Keratinocyte (primary cell): ENCODE measurements around the gene TMEM138. TPM values are rescaled to one million over a fixed set of nuclear protein-coding genes. Genes with fewer than 3 reads are reported as not detected.

Experiments used
- DNase-seq: peaks from one replicate; pipeline ENCODE4 v3.0.0-alpha.2; 2011; ENCODE audit warnings: low read depth, missing footprints, low spot score
- FAIRE-seq: peaks from 2 replicates; lab custom pipeline; 2011; peaks lifted over from hg19 to GRCh38; lab: Jason Lieb, UNC
- H2AFZ ChIP-seq: 2 replicates; pipeline ENCODE4 v1.6.0; 2012; ENCODE audit warnings: low read length, control low read depth, inconsistent platforms; ENCODE audit not compliant: control insufficient read depth
- H3K27ac ChIP-seq: 2 replicates; pipeline ENCODE4 v1.5.1; 2011; ENCODE audit warnings: low read length; ENCODE audit not compliant: control insufficient read depth, insufficient read depth
- H3K27me3 ChIP-seq: 3 replicates; pipeline ENCODE4 v1.6.0; 2011; ENCODE audit warnings: low read length; ENCODE audit not compliant: control insufficient read depth, insufficient read depth; ENCODE audit errors: extremely low read depth
- H3K36me3 ChIP-seq, 2 experiments: 2 replicates in 1 of 2; 3 replicates in 1 of 2; pipeline ENCODE4 v1.5.1; 2011; ENCODE audit warnings: low read length in 2 of 2, mild to moderate bottlenecking in 1 of 2; ENCODE audit not compliant: control insufficient read depth in 2 of 2, insufficient read depth in 2 of 2; ENCODE audit errors: extremely low read depth in 1 of 2
- H3K4me1 ChIP-seq: 3 replicates; pipeline ENCODE4 v1.5.1; 2011; ENCODE audit warnings: low read length; ENCODE audit not compliant: control insufficient read depth, insufficient read depth; ENCODE audit errors: extremely low read depth
- H3K4me2 ChIP-seq: 3 replicates; pipeline ENCODE4 v1.6.0; 2011; ENCODE audit warnings: low read depth, low read length; ENCODE audit not compliant: control insufficient read depth, insufficient read depth; ENCODE audit errors: extremely low read depth
- H3K4me3 ChIP-seq, 3 experiments: fragments of 200-600 bp in 1 of 3; sonication (generic) in 1 of 3; 2 replicates in 2 of 3; 3 replicates in 1 of 3; pipeline ENCODE4 v1.5.1; 2011 to 2016; ENCODE audit warnings: low read length in 3 of 3, mild to moderate bottlenecking in 3 of 3, control low read depth in 2 of 3, inconsistent platforms in 1 of 3, low read depth in 1 of 3, mixed read lengths in 1 of 3, mixed run types in 1 of 3, moderate library complexity in 1 of 3; ENCODE audit not compliant: control insufficient read depth in 2 of 3, insufficient read depth in 2 of 3; ENCODE audit errors: extremely low read depth in 1 of 3
- H3K79me2 ChIP-seq: 2 replicates; pipeline ENCODE4 v1.6.0; 2012; ENCODE audit warnings: low read length; ENCODE audit not compliant: control insufficient read depth, insufficient read depth
- H3K9ac ChIP-seq: 3 replicates; pipeline ENCODE4 v1.6.0; 2011; ENCODE audit warnings: low read length; ENCODE audit not compliant: control insufficient read depth, insufficient read depth; ENCODE audit errors: extremely low read depth
- H3K9me1 ChIP-seq: 3 replicates; pipeline ENCODE4 v1.6.0; 2011; ENCODE audit warnings: low read length; ENCODE audit not compliant: control insufficient read depth, insufficient read depth; ENCODE audit errors: extremely low read depth
- H3K9me3 ChIP-seq: 2 replicates; pipeline ENCODE4 v1.5.1; 2012; ENCODE audit warnings: low read depth, low read length; ENCODE audit not compliant: control insufficient read depth
- H4K20me1 ChIP-seq: 3 replicates; pipeline ENCODE4 v1.6.0; 2011; ENCODE audit warnings: low read length; ENCODE audit not compliant: control insufficient read depth, insufficient read depth; ENCODE audit errors: extremely low read depth
- EZH2 ChIP-seq: IDR thresholded peaks from one replicate; pipeline ENCODE4 v1.6.1; 2012; ENCODE audit warnings: inconsistent platforms, mild to moderate bottlenecking, low read length, moderate library complexity
- dilution Hi-C: fragments of 300-500 bp; cut with MboI; formaldehyde crosslinking; loops from one replicate; pipeline ENCODE4 v1.7.0; 2020; ENCODE audit warnings: low sequenced_read_pairs; ENCODE audit not compliant: extremely low pct_ligation_motif_present
- polyA plus RNA-seq, 5 experiments: library from polyadenylated mRNA; depleted of rRNA in 3 of 5; stranded (reverse) in 3 of 5; stranded (forward) in 1 of 5; unstranded in 1 of 5; fragments of >200 nt; gene quantifications; 1 replicate in 1 of 5; 2 replicates in 3 of 5; 3 replicates in 1 of 5; pipeline versions ENCODE4 v1.2.1 to v1.2.3, GENCODE V29; 2011 to 2012; ENCODE audit warnings: missing spikeins in 2 of 5, low read depth in 1 of 5, low replicate concordance in 1 of 5
- TF ChIP-seq, protein P1 (sequence below), 3 experiments: IDR thresholded peaks in 1 of 3; conservative IDR thresholded peaks in 1 of 3; optimal IDR thresholded peaks in 1 of 3; 2 replicates in 2 of 3; 3 replicates in 1 of 3; pipeline versions ENCODE3 to v1.5.1; 2011; ENCODE audit warnings: low read length in 3 of 3, mild to moderate bottlenecking in 3 of 3, moderate library complexity in 2 of 3, control low read depth in 1 of 3, inconsistent platforms in 1 of 3; ENCODE audit not compliant: insufficient read depth in 2 of 3; ENCODE audit errors: extremely low read depth in 1 of 3

Gene TMEM138
- polyA plus RNA-seq, 1 donor (not counting 4 experiments of a cell fraction or from before 2014, with no cell fraction given) = 85.4 TPM

- H3K27ac ChIP-seq = no peak overlapping the region
These were observed 17.0 kb upstream of the TMEM138 start for GRCh38 chr11:61345170-61345610.

GRCh38 chr11:61345954-61346843, 16.0 kb upstream of the TMEM138 start:
- H3K27me3 ChIP-seq = no peaks in the 10 kb centered on the region
- TF ChIP-seq, protein P1, sequence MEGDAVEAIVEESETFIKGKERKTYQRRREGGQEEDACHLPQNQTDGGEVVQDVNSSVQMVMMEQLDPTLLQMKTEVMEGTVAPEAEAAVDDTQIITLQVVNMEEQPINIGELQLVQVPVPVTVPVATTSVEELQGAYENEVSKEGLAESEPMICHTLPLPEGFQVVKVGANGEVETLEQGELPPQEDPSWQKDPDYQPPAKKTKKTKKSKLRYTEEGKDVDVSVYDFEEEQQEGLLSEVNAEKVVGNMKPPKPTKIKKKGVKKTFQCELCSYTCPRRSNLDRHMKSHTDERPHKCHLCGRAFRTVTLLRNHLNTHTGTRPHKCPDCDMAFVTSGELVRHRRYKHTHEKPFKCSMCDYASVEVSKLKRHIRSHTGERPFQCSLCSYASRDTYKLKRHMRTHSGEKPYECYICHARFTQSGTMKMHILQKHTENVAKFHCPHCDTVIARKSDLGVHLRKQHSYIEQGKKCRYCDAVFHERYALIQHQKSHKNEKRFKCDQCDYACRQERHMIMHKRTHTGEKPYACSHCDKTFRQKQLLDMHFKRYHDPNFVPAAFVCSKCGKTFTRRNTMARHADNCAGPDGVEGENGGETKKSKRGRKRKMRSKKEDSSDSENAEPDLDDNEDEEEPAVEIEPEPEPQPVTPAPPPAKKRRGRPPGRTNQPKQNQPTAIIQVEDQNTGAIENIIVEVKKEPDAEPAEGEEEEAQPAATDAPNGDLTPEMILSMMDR (optimal IDR thresholded peaks at IDR 0.05 in 1 of 3, IDR thresholded peaks at IDR 0.05 in 1 of 3, conservative IDR thresholded peaks at IDR 0.05 in 1 of 3; ENCODE audit: extremely low read depth in 1 of 3, insufficient read depth in 2 of 3, low read length in 3 of 3) = no peak
- no peak for TF ChIP-seq EZH2
- FAIRE-seq (no peak), DNase-seq (no peak)
- H3K79me2 ChIP-seq = no peaks in the 10 kb centered on the region
- H3K9me1 ChIP-seq = peaks cover 2% of the 10 kb centered on the region
- H3K4me2 ChIP-seq = no peak overlapping the region
- dilution Hi-C loops = no loop called here
- H3K36me3 ChIP-seq = peaks cover 24 to 25% of the 10 kb centered on the region in 2 experiments
- H3K9me3 ChIP-seq = no peaks in the 10 kb centered on the region
- no peak overlapping the region for H3K27ac ChIP-seq
- no peak overlapping the region for H2AFZ ChIP-seq
- H3K4me1 ChIP-seq = peaks cover 5% of the 10 kb centered on the region
- H4K20me1 ChIP-seq = no peaks in the 10 kb centered on the region
- H3K9ac ChIP-seq = no peak overlapping the region
- H3K4me3 ChIP-seq = no peak overlapping the region

More at GRCh38 chr11:61345170-61345610, 17.0 kb upstream of the TMEM138 start:
- Histone ChIP-seq H3K4me1 (peaks cover 5% of the 10 kb centered on the region), H3K9me3 (no peaks in the 10 kb centered on the region), H3K4me3 (no peak overlapping the region), H2AFZ (no peak overlapping the region), H3K4me2 (no peak overlapping the region), H3K9me1 (peaks cover 2% of the 10 kb centered on the region), H3K36me3 (peaks cover 19% of the 10 kb centered on the region in 2 experiments), H4K20me1 (no peaks in the 10 kb centered on the region), H3K9ac (no peak overlapping the region), H3K79me2 (no peaks in the 10 kb centered on the region), H3K27me3 (no peaks in the 10 kb centered on the region)
- FAIRE-seq = no peak
- dilution Hi-C loops = no loop called here
- TF ChIP-seq, protein P1 (optimal IDR thresholded peaks at IDR 0.05 in 1 of 3, IDR thresholded peaks at IDR 0.05 in 1 of 3, conservative IDR thresholded peaks at IDR 0.05 in 1 of 3; ENCODE audit: extremely low read depth in 1 of 3, insufficient read depth in 2 of 3, low read length in 3 of 3) = no peak
- no peak for TF ChIP-seq EZH2
- no peak for DNase-seq
